ENCODE measurements around the gene DOP1B. TPM values are rescaled to one million over a fixed set of nuclear protein-coding genes. Genes with fewer than 3 reads are reported as not detected.

DOP1B gene
- total RNA-seq, 1 donor: 16.3 TPM

DNA sequence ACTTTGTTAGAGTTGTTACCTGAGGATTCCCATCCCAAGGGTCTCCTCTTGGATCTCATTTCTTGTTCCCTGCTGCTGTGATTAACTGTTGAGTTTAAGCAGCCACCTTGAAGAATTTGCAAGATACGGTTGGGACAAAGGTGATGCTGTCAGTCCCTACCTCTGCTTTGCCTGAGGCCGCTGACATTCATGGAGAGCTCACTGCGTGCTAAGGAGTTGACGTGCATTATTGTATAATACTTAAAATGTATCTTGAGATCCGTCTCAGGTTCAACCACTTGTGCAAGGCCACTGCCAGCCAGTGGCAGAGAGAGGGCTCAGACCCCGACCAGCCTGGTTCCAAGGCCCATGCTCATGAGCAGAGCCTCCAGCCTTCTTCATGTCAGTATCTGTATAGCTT lies 14.2 kb downstream of the DOP1B start:
- H3K27ac ChIP-seq (ENCODE audit: low read depth, low read length): no peak overlapping the region
- TF ChIP-seq, protein P1, sequence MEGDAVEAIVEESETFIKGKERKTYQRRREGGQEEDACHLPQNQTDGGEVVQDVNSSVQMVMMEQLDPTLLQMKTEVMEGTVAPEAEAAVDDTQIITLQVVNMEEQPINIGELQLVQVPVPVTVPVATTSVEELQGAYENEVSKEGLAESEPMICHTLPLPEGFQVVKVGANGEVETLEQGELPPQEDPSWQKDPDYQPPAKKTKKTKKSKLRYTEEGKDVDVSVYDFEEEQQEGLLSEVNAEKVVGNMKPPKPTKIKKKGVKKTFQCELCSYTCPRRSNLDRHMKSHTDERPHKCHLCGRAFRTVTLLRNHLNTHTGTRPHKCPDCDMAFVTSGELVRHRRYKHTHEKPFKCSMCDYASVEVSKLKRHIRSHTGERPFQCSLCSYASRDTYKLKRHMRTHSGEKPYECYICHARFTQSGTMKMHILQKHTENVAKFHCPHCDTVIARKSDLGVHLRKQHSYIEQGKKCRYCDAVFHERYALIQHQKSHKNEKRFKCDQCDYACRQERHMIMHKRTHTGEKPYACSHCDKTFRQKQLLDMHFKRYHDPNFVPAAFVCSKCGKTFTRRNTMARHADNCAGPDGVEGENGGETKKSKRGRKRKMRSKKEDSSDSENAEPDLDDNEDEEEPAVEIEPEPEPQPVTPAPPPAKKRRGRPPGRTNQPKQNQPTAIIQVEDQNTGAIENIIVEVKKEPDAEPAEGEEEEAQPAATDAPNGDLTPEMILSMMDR (IDR thresholded peaks at IDR 0.05; ENCODE audit: extremely low read depth, low read depth, low read length): no peak
- peaks cover 12% of the 10 kb centered on the region for H3K36me3 ChIP-seq (ENCODE audit: insufficient read depth, low read length)
- no peaks in the 10 kb centered on the region for H3K9me3 ChIP-seq (ENCODE audit: low read depth, low read length)
- no peak overlapping the region for H3K4me3 ChIP-seq (ENCODE audit: insufficient read depth, low read length)
- no peaks in the 10 kb centered on the region for H3K4me1 ChIP-seq (ENCODE audit: insufficient read depth, low read length)
- H2AFZ ChIP-seq (ENCODE audit: low read length): no peak overlapping the region
- H3K79me2 ChIP-seq (ENCODE audit: insufficient read depth, low read length): peaks cover 2% of the 10 kb centered on the region
- no peak overlapping the region for H3K4me2 ChIP-seq (ENCODE audit: insufficient read depth, low read length)
- no peaks in the 10 kb centered on the region for H4K20me1 ChIP-seq (ENCODE audit: insufficient read depth, low read length)
- H3K27me3 ChIP-seq (ENCODE audit: insufficient read depth, low read length): no peaks in the 10 kb centered on the region
- no peak for DNase-seq (ENCODE audit: insufficient read length, low spot score, missing footprints)

DNA sequence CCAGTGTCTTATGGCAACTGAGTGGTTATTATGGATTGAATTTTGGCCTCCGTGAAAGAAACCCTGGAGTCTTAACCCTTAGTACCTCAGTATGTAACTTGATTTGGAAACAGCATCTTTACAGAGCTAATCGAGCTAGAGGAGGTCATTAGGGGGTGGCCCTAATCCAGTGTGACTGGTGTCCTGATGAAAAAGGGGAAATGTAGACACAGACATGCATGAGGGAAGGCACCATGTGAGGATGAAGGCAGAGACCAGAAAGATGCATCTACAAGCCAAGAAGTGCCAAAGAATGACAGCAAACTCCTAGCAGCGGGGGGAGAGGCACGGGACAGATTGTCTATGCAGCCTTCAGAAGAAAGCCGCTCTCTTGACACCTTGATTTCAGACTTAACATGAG lies 14.7 kb downstream of the DOP1B start:
- no peak overlapping the region for H2AFZ ChIP-seq (ENCODE audit: low read length)
- TF ChIP-seq, protein P1 (IDR thresholded peaks at IDR 0.05; ENCODE audit: extremely low read depth, low read depth, low read length): no peak
- peaks cover 12% of the 10 kb centered on the region for H3K36me3 ChIP-seq (ENCODE audit: insufficient read depth, low read length)
- H3K4me2 ChIP-seq (ENCODE audit: insufficient read depth, low read length): no peak overlapping the region
- DNase-seq (ENCODE audit: insufficient read length, low spot score, missing footprints): no peak
- no peaks in the 10 kb centered on the region for H3K9me3 ChIP-seq (ENCODE audit: low read depth, low read length)
- H3K27ac ChIP-seq (ENCODE audit: low read depth, low read length): no peak overlapping the region
- H3K4me1 ChIP-seq (ENCODE audit: insufficient read depth, low read length): no peaks in the 10 kb centered on the region
- H3K79me2 ChIP-seq (ENCODE audit: insufficient read depth, low read length): peaks cover 2% of the 10 kb centered on the region
- no peaks in the 10 kb centered on the region for H4K20me1 ChIP-seq (ENCODE audit: insufficient read depth, low read length)
- H3K4me3 ChIP-seq (ENCODE audit: insufficient read depth, low read length): no peak overlapping the region
- H3K27me3 ChIP-seq (ENCODE audit: insufficient read depth, low read length): no peaks in the 10 kb centered on the region

DNA sequence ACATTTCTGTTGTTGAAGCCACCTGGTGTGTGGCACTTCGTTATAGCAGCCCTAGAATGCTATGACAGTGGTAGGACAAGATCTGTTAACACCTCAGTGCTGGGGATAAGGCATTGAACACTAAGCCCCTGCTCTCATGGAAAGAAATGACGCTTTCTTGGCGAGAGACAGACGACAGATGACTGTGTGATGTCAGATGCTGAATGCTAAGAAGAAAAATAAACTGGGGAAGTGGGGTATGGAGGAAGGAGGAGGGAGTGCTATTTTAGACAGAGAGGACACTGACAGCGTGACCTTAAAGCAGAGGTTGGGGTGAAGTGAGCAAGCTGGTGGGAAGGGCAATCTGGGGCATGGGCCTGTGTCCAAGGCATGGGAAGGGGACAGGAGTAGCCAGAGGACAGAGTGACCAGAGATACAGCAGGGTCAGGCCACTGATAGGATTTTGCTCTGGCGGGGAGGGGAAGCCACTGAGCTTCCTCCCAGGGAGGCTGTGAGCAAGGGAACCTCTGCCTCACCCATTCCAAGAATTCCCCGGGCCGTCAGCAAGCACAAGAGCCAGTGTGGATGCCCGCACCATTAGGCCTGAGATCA lies 15.2 kb downstream of the DOP1B start:
- H3K27ac ChIP-seq (ENCODE audit: low read depth, low read length): no peak overlapping the region
- H3K4me2 ChIP-seq (ENCODE audit: insufficient read depth, low read length): no peak overlapping the region
- H3K36me3 ChIP-seq (ENCODE audit: insufficient read depth, low read length): peaks cover 12% of the 10 kb centered on the region

DNA sequence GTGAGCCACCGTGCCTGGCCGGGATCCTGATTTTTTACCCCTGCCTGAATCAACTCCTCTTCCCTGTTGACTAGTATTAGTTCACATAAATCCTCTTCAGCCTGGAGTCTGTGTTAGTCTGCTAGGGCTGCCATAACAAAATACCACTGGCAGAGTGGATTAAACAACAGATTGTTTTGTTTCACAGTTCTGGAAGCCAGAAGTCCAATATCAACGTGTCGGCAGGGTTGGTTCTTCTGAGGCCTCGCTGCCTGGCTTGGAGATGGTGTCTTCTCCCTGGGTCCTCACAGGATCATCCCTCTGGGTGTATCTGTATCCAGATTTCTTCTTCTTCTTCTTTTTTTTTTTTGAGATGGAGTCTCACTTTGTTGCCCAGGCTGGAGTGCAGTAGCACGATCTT lies 18.2 kb downstream of the DOP1B start:
- H4K20me1 ChIP-seq (ENCODE audit: insufficient read depth, low read length): no peaks in the 10 kb centered on the region
- H3K9me3 ChIP-seq (ENCODE audit: low read depth, low read length): no peaks in the 10 kb centered on the region
- H2AFZ ChIP-seq (ENCODE audit: low read length): no peak overlapping the region
- no peaks in the 10 kb centered on the region for H3K4me1 ChIP-seq (ENCODE audit: insufficient read depth, low read length)
- H3K36me3 ChIP-seq (ENCODE audit: insufficient read depth, low read length): peaks cover 5% of the 10 kb centered on the region
- TF ChIP-seq, protein P1 (IDR thresholded peaks at IDR 0.05; ENCODE audit: extremely low read depth, low read depth, low read length): no peak
- H3K27me3 ChIP-seq (ENCODE audit: insufficient read depth, low read length): no peaks in the 10 kb centered on the region
- DNase-seq (ENCODE audit: insufficient read length, low spot score, missing footprints): no peak
- no peak overlapping the region for H3K27ac ChIP-seq (ENCODE audit: low read depth, low read length)
- H3K4me2 ChIP-seq (ENCODE audit: insufficient read depth, low read length): no peak overlapping the region
- H3K79me2 ChIP-seq (ENCODE audit: insufficient read depth, low read length): peaks cover 2% of the 10 kb centered on the region
- H3K4me3 ChIP-seq (ENCODE audit: insufficient read depth, low read length): no peak overlapping the region

More for the DNA sequence above, 15.2 kb downstream of the DOP1B start:
- H3K79me2 ChIP-seq (ENCODE audit: insufficient read depth, low read length): peaks cover 2% of the 10 kb centered on the region
- no peaks in the 10 kb centered on the region for H3K9me3 ChIP-seq (ENCODE audit: low read depth, low read length)
- TF ChIP-seq, protein P1 (IDR thresholded peaks at IDR 0.05; ENCODE audit: extremely low read depth, low read depth, low read length): no peak
- no peaks in the 10 kb centered on the region for H4K20me1 ChIP-seq (ENCODE audit: insufficient read depth, low read length)
- no peak for DNase-seq (ENCODE audit: insufficient read length, low spot score, missing footprints)
- H3K4me3 ChIP-seq (ENCODE audit: insufficient read depth, low read length): no peak overlapping the region
- H2AFZ ChIP-seq (ENCODE audit: low read length): no peak overlapping the region
- H3K27me3 ChIP-seq (ENCODE audit: insufficient read depth, low read length): no peaks in the 10 kb centered on the region
- no peaks in the 10 kb centered on the region for H3K4me1 ChIP-seq (ENCODE audit: insufficient read depth, low read length)
